ENCODE data around the gene SOX6.

DNA sequence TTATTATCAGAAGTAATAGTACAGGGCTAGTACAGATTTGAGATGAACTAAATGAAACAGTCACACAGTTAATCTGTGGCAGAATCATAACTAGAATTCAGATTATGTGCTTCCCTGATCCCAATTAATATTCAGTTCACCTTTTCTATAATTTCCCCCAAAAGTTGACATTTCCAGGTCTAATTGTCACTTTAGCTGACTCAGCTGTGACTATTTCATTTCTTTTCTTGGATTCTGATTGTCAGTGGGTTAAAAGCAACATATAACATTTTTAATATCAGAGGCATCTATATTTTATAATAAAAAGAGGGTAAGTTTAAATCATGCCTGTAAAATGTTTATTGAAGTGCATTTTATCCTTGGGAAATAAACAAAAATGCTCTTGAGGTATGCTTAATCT lies 28.8 kb upstream of the SOX6 start:
- TF ChIP-seq, protein P1, sequence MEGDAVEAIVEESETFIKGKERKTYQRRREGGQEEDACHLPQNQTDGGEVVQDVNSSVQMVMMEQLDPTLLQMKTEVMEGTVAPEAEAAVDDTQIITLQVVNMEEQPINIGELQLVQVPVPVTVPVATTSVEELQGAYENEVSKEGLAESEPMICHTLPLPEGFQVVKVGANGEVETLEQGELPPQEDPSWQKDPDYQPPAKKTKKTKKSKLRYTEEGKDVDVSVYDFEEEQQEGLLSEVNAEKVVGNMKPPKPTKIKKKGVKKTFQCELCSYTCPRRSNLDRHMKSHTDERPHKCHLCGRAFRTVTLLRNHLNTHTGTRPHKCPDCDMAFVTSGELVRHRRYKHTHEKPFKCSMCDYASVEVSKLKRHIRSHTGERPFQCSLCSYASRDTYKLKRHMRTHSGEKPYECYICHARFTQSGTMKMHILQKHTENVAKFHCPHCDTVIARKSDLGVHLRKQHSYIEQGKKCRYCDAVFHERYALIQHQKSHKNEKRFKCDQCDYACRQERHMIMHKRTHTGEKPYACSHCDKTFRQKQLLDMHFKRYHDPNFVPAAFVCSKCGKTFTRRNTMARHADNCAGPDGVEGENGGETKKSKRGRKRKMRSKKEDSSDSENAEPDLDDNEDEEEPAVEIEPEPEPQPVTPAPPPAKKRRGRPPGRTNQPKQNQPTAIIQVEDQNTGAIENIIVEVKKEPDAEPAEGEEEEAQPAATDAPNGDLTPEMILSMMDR (IDR thresholded peaks at IDR 0.05), result no peak
- no peak for TF ChIP-seq POLR2A (IDR thresholded peaks at IDR 0.05)

Measured in right lobe of liver (tissue), 4 donors.